Anterior cingulate cortex (tissue), 58 donors: ENCODE data around the gene NT5DC1.

Source experiments
- DNase-seq, 58 donors: peaks; one replicate each; lab custom pipeline; 2025; lab: John Stamatoyannopoulos, UW

The NT5DC1 gene

DNA sequence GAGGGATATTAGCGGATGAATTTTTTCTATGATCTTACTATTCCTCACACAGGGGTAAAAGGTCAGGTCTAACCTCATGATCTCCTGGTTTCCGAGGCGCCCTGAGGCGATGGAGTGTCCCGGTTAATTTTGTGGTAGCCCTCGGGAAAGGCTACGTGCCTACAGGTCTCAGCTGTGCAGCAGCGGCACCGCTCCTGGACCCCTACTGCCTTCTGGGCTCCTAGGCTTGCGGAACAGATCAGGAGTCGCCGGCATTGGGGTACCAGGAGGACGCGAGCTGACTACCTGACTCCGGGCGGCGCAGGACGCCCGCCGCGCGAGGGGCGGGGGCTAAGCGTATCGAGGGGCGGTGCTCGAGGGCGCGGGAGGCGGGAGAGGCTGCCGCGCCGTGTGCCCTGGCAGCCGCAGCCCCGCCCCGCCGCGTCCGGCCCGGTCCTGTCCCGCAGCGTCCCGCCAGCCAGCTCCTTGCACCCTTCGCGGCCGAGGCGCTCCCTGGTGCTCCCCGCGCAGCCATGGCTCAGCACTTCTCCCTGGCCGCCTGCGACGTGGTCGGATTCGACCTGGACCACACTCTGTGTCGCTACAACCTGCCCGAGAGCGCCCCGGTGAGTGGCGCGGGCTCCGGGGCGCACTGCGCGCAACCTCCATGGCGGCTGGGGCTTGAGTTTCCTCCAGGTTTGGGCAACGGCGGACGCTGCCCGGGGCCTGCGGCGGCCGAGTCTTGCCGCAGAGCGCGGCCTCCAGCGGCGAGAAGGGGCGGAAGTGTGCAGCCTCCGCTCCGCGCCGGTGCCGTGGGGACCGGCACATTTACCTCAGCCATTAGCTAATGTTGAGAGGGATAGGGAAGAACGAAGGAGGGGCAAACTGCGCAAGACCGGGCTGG, at the start of gene NT5DC1:
TSS of gene NT5DC1 (plus strand) at position 435 of the 883 bp plus-strand sequence. CDS start at position 513, 78 bp downstream.
- peak in 57 of 58 donors; percentile 41 to 90 (median 78) for DNase-seq

DNA sequence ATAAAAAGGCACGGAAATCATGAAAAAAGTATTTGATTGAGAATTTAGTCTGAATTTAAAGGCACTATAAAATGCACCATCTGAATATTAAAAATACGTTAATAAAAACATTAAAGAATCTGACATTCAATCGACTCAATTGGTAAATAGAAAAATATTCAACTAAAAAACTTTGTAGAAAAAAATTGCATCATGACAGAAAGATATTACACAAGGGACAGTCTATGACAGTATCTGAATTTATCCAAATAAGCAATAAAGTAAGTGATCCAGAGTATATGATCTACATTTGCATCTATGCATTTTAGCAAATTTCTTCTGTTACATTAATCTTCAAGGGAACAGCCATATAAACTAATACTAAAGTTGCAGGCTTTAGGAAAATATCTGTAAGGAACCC, 49.4 kb upstream of the NT5DC1 start:
- no peak for DNase-seq

DNA sequence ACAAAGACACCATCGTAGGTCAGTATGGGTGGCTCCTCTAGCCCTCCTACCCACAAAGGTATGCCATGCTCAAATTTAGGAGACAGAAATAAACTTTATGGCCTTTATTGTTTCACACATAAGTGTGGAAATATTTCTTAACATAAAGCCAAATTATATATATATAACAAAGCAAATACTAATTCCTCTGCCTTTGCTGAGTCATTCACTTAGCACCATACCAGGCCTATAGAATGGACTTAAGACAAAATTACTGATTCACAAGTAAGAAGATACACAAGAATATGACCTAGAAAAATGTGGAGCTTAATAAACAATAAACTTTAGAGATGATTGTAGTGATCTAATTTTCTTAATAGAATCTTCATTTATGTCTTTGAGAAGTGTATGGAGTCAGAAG, 45.1 kb upstream of the NT5DC1 start:
- no peak for DNase-seq

DNA sequence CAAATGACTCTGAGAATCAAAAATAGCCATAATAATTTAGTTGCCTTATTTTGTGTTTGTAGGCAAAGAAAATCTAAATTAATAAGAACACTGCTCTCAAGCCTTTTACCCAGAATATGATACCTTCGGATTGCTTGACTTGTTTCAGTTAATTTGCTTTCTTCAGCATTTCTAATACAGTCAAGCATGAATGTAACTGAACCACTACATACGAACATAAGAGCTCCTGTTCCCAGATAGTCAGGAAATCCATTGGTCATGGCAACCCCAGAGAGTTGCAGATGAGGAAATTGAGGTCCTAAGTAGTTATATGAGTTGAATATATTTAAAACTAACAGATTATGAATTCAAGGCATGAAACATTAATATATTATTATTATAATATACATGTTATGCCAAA, 42.9 kb upstream of the NT5DC1 start:
- no peak for DNase-seq

DNA sequence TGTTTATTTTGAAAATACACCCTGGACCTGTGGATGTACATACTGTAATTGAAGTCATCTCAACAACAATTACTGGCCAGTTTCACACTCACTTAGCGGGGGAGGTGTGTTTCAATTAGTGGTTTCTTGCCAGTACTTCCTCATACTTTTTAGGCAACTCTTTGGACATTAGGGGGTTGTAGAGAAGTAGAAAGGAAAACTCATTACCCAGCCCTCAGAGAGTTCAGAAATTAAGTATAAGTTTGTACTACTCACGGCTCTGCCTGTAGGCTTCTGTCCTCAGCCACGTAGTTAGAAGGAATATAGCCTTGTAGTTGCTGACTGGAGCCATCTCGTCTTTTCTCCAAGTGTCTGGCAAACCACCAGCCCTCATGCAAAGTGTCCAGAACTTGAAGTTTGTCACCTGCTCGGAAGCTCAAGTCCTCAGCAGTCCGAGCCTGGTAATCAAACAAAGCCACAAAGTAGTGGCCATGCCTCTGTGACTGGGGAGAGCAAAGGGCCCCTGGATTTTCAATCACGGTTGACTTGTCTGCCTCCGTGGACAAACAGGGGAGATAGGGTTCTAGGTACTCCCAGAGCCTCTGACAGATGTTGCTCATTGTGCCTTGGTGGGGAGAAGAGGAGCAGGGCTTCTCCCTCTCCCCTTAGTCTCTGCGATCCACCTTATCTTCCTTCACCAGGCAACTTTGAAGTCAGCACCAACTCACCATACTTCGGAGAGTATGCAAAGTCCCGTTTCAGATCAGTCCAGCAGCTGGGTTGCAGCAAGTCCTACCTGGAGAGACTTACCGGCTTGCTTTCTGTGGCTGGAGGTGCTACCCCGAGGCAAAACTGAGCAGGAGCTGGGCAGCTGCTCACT, 40.7 kb upstream of the NT5DC1 start:
- DNase-seq = no peak

DNA sequence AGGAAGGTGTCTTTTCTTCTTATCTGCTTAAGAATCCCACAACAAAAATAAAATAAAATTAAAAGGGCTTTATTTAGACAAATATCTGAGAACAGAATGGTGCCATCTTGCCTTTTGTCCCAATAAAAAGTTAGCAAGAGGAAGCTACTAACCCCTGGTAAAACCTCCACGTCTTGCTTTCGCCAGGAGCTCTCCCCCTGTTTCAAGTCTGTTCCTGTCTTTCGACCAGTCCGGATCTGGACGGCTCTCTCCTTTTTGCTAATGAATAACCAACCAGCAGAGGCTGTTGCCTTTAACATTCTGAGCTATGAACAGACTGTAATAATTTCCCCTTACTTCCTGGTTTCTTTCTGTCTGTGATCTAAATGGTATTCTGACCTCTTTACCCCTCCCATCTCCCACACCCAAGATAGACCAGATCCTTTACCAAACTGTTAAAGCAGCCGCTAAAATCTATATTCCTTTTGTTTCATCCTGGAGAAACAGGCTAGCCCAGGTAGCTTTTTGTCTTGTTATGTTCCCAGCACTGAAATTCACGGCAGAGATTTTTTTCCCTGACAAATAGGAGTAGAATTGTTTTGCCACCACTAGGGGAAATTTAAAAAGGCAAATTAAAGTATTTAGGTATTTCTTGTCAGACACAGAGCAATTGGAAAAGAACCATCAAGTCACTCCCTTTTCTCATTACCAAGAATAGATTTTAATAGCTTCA, 39.9 kb upstream of the NT5DC1 start, which contains the start of gene FRK:
TSS of gene FRK (minus strand) at position 320 of the 712 bp plus-strand sequence. CDS start 580 bp downstream, outside the sequence.
- DNase-seq = peak in 1 of 58 donors; percentile 4

DNA sequence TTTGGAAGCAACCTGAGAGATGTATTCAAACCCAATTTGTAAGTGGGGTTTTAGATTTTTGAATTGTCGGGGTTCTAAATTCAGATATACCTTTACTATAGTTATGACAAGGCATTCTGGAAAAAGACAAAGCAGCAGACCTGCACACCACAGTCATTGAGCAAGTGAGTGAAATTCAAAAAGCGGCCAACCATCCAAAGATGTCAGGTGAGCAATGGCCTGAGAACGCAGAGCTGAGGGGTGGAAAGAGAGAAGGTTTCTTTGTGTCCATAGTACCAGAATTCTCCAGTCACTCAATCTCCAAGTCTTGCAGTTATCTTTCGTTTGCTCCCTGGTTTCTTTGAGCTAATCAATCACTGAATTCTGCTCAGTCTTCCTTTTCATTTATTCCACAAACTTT, 38.2 kb upstream of the NT5DC1 start:
- no peak for DNase-seq

DNA sequence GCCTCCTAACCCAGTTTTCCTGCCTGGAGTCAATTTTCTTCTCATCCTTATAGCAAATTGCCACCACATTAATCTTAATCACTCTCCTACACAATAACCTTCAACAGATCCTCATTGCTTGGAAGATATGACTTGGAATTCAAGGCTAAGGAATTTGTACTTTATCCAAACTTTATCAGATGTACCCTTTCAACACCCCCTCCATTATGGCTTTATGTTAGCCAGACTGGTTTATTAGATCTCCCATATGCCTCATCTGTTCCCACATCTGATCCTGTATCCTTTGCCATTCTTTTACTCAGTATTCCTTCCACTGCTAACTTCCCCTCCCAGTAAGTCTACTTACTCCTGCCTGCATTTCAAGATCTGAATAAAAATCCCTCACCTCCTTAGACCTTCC, 36.0 kb upstream of the NT5DC1 start:
- DNase-seq = no peak

DNA sequence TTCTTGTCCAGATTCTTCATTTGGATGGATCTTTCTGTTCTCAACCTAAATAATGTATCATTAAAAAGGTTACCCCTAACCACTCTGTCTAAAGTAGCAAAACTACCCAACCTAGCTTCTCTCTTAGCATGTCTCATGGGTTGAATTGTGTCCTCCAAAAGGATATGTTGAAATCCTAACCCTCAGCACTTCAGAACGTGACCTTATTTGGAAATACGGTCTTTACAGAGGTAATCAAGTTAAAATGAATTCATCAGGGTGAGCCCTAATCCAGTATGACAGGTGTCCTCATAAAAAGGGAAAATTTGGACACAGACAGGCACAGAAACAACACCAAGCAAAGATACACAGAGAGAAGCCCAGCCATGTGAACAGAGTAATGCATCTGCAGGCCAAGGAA, 33.9 kb upstream of the NT5DC1 start:
- DNase-seq = no peak

DNA sequence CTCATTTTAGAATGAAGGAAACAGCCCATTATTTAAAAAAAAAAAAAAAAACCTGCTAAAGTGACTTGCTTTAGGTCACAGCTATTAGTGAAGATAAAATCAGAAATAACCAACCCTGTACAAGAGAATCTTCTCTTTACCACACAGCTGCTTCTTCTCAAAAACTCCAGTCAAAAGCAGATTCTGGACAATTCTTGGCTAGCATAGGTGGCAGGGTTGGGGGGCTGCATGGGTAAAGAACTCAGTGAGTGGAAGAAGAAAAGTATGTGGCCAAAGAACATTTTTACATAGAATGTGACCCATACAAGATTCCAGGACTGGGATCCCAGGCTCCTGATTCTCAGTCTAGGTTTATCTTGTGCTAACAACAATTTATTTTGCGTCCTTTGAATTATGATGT, 30.6 kb upstream of the NT5DC1 start:
- no peak for DNase-seq

DNA sequence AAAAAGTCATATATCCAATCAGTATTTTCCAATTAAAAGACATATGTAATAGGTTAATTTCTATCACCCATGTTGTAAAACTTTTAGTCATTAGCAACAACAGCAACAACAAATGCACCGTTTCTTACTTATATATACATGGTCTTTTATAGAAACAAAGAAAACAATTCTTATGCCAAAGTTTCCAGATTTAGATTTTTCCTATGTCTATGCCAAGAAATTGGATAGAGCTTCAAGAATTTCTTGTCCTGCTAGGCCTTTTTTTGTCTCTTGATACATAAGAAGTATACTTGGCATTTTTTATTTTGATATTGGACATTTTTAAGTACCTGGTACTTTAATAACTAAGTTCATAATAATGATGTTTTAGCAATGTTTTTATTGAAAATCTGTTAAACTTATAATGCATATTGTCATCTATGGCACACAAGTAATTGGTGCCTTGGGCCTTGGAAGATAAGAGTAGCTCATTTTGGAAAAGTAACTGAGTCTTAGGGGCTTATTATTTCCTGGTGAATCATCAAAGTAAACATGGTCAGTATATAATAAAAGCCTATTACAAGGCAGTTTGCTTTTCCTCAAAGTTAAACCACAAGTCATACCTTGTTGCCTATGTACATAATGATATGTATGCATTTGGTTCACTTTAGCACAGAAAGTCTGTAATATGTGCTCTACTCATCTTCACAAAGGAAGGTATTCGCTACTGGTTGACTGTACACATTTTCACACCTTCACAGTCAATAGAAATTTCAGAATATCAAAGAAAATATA, 29.9 kb upstream of the NT5DC1 start:
- DNase-seq = no peak

DNA sequence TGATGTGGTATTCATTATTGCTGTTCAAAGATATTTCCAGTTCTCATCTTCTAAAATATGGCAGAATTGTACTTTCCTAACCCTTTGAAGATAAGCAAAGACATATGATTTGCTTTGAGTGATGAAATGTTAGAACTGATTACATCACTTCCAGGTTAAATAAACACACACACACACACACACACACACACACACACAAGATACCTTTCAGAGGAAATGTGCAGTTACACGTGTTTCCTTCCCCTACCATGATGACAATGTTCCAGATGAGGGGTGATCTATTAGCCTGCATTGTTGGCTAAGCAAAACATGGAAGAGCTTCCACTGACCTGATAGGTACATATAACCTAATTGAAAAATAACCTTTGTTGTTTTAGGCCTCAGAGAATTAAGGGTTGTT, 28.3 kb upstream of the NT5DC1 start:
- DNase-seq = no peak

DNA sequence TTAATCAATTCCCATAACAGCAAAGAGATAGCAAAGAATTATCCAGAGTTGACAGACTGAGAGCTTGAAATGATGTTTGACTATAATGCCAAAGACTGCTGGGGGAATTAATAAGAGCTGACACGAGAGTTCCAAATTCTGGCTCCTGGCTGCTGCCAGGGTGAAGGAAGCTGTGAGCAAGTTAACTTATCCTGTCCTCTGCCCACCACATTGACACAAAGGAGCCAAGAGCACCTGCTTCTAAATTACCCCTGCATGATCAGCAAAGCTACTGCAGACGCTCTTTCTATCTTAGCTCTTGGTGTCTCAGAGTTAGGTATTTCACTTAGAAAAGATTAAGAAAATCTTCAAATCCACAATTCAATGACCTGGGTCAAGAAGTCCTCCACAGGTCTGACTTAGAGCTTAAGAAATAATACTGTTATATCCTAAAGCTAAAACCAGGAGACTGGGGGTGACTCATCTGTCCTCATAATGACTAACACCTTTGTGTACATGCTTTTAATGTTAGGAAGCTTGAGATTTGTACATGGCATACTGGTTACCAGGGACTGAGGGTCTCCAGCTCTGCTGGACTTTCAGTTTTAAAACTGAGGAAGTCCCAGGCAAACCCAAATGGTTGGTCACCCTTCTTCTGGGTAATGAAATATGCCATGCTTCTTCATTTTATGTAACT, 26.8 kb upstream of the NT5DC1 start:
- DNase-seq = no peak

DNA sequence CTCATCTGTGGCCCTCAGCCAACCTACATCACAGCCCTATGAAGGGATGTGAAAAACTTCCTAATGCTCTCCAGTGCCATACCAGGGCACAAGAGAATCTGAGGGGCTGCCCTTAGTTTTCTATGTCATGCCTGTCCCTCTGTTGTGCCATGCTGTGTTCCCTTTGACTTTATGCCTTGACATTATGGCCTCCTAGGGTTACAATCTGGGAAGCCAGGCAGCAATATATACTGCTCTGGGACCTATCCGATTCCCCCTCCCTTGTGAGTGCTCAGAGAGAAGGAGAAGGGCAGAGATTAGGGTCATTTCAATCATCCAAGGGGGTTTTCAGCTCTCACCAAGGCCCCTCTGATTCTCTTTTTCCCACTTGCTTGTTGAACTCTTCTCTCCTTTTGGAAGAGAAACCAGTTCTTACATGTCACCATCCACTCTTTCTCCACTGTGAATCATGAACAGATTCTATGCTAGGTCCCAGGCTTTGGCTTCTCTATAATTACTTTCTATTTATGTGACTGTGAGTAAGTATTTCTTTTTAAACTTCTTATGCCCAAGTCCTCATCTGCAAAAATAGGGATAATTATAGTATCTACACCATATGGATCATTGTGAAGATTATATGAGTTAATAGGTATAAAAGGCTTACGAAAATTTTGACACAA, 25.8 kb upstream of the NT5DC1 start:
- no peak for DNase-seq

DNA sequence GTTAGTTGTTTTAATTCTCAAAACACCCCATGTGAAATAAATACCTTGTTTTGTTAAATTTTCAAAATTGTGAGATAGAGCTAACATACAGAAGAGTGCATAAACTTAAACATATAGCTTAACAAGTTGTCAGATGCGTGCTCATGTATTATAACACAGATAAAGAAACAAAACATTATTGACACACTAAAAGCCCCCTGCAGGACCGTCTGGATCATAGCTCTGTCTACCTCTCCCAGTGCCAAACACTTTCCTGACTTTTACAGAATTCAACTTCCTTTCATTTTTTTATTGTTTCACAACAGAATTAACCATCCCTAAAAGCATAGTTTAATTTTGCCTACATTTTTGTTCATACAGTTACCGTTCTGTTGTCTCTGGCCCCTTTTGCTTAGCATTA, 22.1 kb upstream of the NT5DC1 start:
- no peak for DNase-seq

DNA sequence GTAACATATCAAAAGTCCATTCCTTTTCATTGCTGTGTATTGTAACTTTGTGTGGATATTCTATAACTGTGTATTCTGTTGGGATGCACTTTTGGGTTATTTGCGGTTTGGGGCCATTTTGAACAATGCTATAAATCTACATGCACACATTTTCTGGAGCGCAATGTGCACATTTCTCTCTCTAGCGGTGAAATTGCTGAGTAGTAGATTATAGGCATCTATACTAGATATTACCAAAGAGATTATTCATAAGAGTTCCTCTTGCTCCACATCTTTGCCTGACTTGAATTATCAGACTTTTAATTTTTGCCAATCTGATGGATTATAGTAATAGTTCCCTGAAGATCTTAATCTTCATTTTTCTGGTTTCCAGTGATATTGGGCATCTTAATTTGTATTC, 21.7 kb upstream of the NT5DC1 start:
- DNase-seq = no peak

DNA sequence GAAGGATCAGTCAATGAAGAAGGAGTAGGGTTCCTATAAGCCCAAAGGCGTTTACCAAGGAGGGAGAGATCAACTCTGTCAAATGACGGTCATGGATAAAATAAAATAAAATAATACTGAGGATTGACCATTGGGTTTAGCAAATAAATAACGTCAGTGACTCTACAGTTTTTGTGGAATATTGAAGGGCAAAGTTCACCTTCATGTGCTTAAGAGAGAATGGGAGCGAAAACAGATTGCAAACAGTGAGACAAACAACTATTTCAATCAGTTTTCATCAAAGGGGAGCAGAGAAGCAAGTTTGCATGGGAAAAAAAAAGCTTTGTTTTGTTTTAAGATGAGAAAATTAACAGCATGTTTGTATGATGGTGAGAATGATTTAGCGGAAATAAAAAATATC, 17.6 kb upstream of the NT5DC1 start:
- DNase-seq = no peak

DNA sequence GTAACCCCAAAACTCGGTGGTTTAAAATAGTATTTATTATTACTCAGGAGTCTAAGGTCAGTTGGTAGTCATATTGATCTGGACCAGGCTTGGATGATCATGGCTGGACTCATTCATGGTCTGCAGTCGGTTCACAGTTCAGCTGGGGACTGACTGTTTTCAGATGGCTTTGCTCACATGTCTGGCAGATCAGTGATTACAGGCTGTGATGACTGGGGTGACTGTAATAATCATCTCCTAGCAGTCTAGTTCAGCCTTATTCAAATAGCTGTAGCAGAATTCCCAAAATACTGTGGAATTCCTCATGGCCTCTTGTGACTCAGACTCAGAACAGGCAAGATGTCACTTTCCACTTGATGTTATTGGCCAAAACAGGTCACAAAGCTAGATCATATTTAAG, 16.4 kb upstream of the NT5DC1 start:
- no peak for DNase-seq
